Ishikawa (cell line): ENCODE data around the gene NDFIP1.

ENCODE experiments used
- CEBPB ChIP-seq: IDR thresholded peaks from 2 replicates; pipeline ENCODE4 v1.6.1; 2012
- CREB1 ChIP-seq: IDR thresholded peaks from 2 replicates; pipeline ENCODE4 v1.6.1; 2012; ENCODE audit warnings: low read depth
- EGR1 ChIP-seq: IDR thresholded peaks from 2 replicates; pipeline ENCODE4 v1.6.1; 2012
- EP300 ChIP-seq: IDR thresholded peaks from 2 replicates; pipeline ENCODE4 v1.6.1; 2012; ENCODE audit warnings: borderline replicate concordance
- FOXM1 ChIP-seq: IDR thresholded peaks from 2 replicates; pipeline ENCODE4 v1.6.1; 2012; ENCODE audit warnings: low read depth, borderline replicate concordance
- MAX ChIP-seq: IDR thresholded peaks from 2 replicates; pipeline ENCODE4 v1.6.1; 2012
- NFIC ChIP-seq: IDR thresholded peaks from 2 replicates; pipeline ENCODE4 v1.6.1; 2012
- RAD21 ChIP-seq: IDR thresholded peaks from 2 replicates; pipeline ENCODE4 v1.6.1; 2012; ENCODE audit warnings: low read depth
- TAF1 ChIP-seq: IDR thresholded peaks from 2 replicates; pipeline ENCODE4 v1.6.1; 2012; ENCODE audit warnings: low read depth, mild to moderate bottlenecking
- TCF12 ChIP-seq: IDR thresholded peaks from 2 replicates; pipeline ENCODE4 v1.6.1; 2012; ENCODE audit warnings: low read depth
- TEAD4 ChIP-seq: IDR thresholded peaks from 2 replicates; pipeline ENCODE4 v1.6.1; 2012
- YY1 ChIP-seq: IDR thresholded peaks from 2 replicates; pipeline ENCODE4 v1.6.1; 2012; ENCODE audit warnings: low read depth
- ZBTB7A ChIP-seq: IDR thresholded peaks from 2 replicates; pipeline ENCODE4 v1.6.1; 2012; ENCODE audit warnings: low read depth
- TF ChIP-seq, protein P1 (sequence below): IDR thresholded peaks from 2 replicates; pipeline ENCODE4 v1.6.1; 2012; ENCODE audit warnings: low read depth, mild to moderate bottlenecking
- TF ChIP-seq, protein P2 (sequence below): IDR thresholded peaks from 2 replicates; pipeline ENCODE4 v1.6.1; 2012

Gene NDFIP1

GRCh38 chr5:142192286-142193113, 83.9 kb downstream of the NDFIP1 start:
- TF ChIP-seq RAD21 (no peak), MAX (no peak), EGR1 (no peak), TAF1 (no peak), FOXM1 (no peak), CEBPB (no peak), YY1 (no peak), CREB1 (no peak), NFIC (no peak), EP300 (no peak), TCF12 (no peak), TEAD4 (no peak), ZBTB7A (no peak)
- TF ChIP-seq, protein P1, sequence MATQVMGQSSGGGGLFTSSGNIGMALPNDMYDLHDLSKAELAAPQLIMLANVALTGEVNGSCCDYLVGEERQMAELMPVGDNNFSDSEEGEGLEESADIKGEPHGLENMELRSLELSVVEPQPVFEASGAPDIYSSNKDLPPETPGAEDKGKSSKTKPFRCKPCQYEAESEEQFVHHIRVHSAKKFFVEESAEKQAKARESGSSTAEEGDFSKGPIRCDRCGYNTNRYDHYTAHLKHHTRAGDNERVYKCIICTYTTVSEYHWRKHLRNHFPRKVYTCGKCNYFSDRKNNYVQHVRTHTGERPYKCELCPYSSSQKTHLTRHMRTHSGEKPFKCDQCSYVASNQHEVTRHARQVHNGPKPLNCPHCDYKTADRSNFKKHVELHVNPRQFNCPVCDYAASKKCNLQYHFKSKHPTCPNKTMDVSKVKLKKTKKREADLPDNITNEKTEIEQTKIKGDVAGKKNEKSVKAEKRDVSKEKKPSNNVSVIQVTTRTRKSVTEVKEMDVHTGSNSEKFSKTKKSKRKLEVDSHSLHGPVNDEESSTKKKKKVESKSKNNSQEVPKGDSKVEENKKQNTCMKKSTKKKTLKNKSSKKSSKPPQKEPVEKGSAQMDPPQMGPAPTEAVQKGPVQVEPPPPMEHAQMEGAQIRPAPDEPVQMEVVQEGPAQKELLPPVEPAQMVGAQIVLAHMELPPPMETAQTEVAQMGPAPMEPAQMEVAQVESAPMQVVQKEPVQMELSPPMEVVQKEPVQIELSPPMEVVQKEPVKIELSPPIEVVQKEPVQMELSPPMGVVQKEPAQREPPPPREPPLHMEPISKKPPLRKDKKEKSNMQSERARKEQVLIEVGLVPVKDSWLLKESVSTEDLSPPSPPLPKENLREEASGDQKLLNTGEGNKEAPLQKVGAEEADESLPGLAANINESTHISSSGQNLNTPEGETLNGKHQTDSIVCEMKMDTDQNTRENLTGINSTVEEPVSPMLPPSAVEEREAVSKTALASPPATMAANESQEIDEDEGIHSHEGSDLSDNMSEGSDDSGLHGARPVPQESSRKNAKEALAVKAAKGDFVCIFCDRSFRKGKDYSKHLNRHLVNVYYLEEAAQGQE = no peak
- TF ChIP-seq, protein P2, sequence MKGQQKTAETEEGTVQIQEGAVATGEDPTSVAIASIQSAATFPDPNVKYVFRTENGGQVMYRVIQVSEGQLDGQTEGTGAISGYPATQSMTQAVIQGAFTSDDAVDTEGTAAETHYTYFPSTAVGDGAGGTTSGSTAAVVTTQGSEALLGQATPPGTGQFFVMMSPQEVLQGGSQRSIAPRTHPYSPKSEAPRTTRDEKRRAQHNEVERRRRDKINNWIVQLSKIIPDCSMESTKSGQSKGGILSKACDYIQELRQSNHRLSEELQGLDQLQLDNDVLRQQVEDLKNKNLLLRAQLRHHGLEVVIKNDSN = no peak

DNA sequence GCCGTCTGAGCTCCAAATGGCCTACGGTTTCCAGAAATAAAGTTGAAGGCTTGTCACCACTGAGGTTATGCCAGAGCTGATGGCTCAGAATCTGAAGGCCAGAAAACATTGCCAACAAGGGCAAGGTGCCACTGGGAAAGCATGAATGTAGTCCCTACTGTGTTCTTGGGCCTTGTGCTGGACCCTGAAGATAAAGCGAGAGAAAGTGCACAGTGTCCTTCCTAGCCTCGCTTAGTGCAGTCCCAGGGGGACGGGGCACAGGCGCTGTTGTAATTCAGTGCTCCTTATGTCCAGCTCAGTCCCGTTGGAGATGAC, 84.5 kb downstream of the NDFIP1 start:
- TF ChIP-seq FOXM1 (no peak), TEAD4 (no peak), TAF1 (no peak), TCF12 (no peak), CEBPB (no peak), CREB1 (no peak), EP300 (no peak), NFIC (no peak), ZBTB7A (no peak), MAX (no peak), RAD21 (no peak), YY1 (no peak), EGR1 (no peak)
- TF ChIP-seq, protein P1 = no peak
- TF ChIP-seq, protein P2 = no peak

DNA sequence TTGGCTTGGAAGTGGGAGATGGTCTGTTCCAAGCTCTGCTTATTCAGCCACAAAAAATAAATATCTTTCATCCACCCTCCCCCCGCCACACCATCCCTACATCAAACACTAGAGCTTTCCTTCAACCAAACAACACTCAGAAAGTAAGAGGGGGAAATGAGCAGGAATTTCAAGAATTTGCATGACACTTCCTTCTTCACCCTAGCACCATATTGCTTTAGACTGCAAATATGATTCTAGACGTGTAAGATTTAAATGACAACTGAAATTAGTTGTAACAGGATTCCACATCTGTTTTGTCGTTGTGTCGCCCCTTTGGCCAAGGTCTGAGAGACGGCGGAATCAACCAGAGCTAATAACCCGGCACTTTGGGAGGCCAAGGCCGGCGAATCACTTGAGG, 88.5 kb downstream of the NDFIP1 start:
- TF ChIP-seq FOXM1 (no peak), NFIC (no peak), TAF1 (no peak), EP300 (no peak), MAX (no peak), YY1 (no peak), RAD21 (no peak), EGR1 (no peak), CREB1 (no peak), CEBPB (no peak), TEAD4 (no peak)
- TF ChIP-seq, protein P2 = no peak

DNA sequence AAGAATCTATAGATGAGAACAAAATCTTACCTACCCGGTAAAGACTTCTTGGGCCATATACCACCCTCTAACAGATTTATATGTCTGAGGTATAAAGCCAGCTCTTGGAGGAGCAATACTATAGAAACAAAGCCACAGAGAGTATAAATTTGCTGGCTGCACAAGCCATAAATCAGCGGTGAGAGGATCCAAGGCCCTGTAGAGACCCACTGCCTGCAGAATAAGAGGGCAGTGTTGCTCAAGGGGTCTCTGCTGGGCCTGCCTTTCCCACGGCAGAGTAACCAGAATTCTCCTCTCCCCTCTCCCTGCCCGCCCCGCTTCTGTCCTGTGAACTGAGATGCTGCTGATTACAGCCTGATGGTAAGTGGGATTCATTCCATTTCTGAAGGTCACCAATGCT, 89.2 kb downstream of the NDFIP1 start:
- TF ChIP-seq TEAD4 = no peak
- no peak for TF ChIP-seq YY1
- no peak for TF ChIP-seq CEBPB
- TF ChIP-seq EGR1 = no peak

- TF ChIP-seq, protein P2 = no peak
- TF ChIP-seq EP300 (no peak), MAX (no peak), FOXM1 (no peak), YY1 (no peak), NFIC (no peak), RAD21 (no peak), EGR1 (no peak), CEBPB (no peak), TEAD4 (no peak), TCF12 (no peak), ZBTB7A (no peak), TAF1 (no peak), CREB1 (no peak)
- TF ChIP-seq, protein P1 = no peak
These were observed 90.8 kb downstream of the NDFIP1 start for GRCh38 chr5:142199388-142199787.
